ENCODE results near the gene COL6A1. TPM values are rescaled to one million over a fixed set of nuclear protein-coding genes. Genes with fewer than 3 reads are reported as not detected.

Gene COL6A1
- total and polyA plus RNA-seq, 12 donors, result 71.9 to 388 (median 143) TPM

GRCh38 chr21:45938811-45939520, 42.6 kb upstream of the COL6A1 start:
- intact Hi-C loops (cut with DNase I), result loop anchor here in 1 of 10 donors (10.0 kb wide), 1 partner anchor 64 kb away; no protein-coding TSS in a partner anchor
- peaks cover 0 to 36% (median 14%) of the 10 kb centered on the region in 11 donors for H3K9me3 ChIP-seq
- DNase-seq (no peak), ATAC-seq (peak in 1 of 8 donors; percentile 12)
- TF ChIP-seq CTCF (IDR thresholded peaks at IDR 0.05), result no peak
- H3K4me3 ChIP-seq, result no peak overlapping the region
- H3K36me3 ChIP-seq, result no peaks in the 10 kb centered on the region
- H3K4me1 ChIP-seq, result no peaks in the 10 kb centered on the region
- no peaks in the 10 kb centered on the region for H3K27me3 ChIP-seq
- WGBS, 2 donors, result 89 to 92% methylated on average over 17 of the region's 17 CpGs
- H3K27ac ChIP-seq, result no peak overlapping the region

GRCh38 chr21:45939521-45940045, 42.0 kb upstream of the COL6A1 start:
- Histone ChIP-seq H3K27ac (no peak overlapping the region), H3K4me3 (no peak overlapping the region), H3K27me3 (no peaks in the 10 kb centered on the region), H3K4me1 (no peaks in the 10 kb centered on the region), H3K9me3 (peaks cover 0 to 30% (median 14%) of the 10 kb centered on the region in 11 donors), H3K36me3 (no peaks in the 10 kb centered on the region)
- ATAC-seq (no peak), DNase-seq (no peak)
- WGBS, 2 donors, result 87 to 94% methylated on average over 15 of the region's 15 CpGs
- intact Hi-C loops (cut with DNase I), result loop anchor here in 1 of 10 donors (10.0 kb wide), 1 partner anchor 65 kb away; no protein-coding TSS in a partner anchor
- no peak for TF ChIP-seq CTCF (IDR thresholded peaks at IDR 0.05)

GRCh38 chr21:45940091-45940490, 41.5 kb upstream of the COL6A1 start:
- DNase-seq (no peak), ATAC-seq (no peak)
- H3K27ac ChIP-seq, result no peak overlapping the region
- no peak overlapping the region for H3K4me3 ChIP-seq
- H3K27me3 ChIP-seq, result no peaks in the 10 kb centered on the region
- TF ChIP-seq CTCF (IDR thresholded peaks at IDR 0.05), result no peak
- H3K4me1 ChIP-seq, result no peaks in the 10 kb centered on the region
- H3K9me3 ChIP-seq, result peaks cover 0 to 24% (median 14%) of the 10 kb centered on the region in 11 donors
- WGBS, 2 donors, result 93 to 96% methylated on average over 20 of the region's 20 CpGs
- intact Hi-C loops (cut with DNase I), result no loop called here
- no peaks in the 10 kb centered on the region for H3K36me3 ChIP-seq

GRCh38 chr21:45940621-45941337, 40.8 kb upstream of the COL6A1 start:
- peaks cover 0 to 18% (median 7%) of the 10 kb centered on the region in 11 donors for H3K9me3 ChIP-seq
- H3K36me3 ChIP-seq, result no peaks in the 10 kb centered on the region
- no peak for DNase-seq
- H3K4me3 ChIP-seq, result no peak overlapping the region
- intact Hi-C loops (cut with DNase I), result no loop called here
- TF ChIP-seq CTCF (IDR thresholded peaks at IDR 0.05), result no peak
- H3K27me3 ChIP-seq, result no peaks in the 10 kb centered on the region
- 82 to 86% methylated on average over 19 to 23 of the region's 23 CpGs for WGBS, 2 donors
- ATAC-seq, result no peak
- H3K27ac ChIP-seq, result no peak overlapping the region
- no peaks in the 10 kb centered on the region for H3K4me1 ChIP-seq

All from heart right ventricle (tissue), 16 donors.